Left kidney (tissue), 2 donors: ENCODE results near the gene TBC1D22A. TPM values are rescaled to one million over a fixed set of nuclear protein-coding genes. Genes with fewer than 3 reads are reported as not detected.

Source experiments
- DNase-seq: peaks from one replicate; pipeline ENCODE4 v3.0.0-alpha.2; 2013
- polyA plus RNA-seq: library from polyadenylated mRNA; unstranded; fragments of 120-200 nt; gene quantifications from one replicate; pipeline ENCODE4 v1.2.1, GENCODE V29; 2013; ENCODE audit not compliant: insufficient read length

Gene TBC1D22A
- polyA plus RNA-seq, 1 donor: 15.0 TPM

- DNase-seq: no peak
These were observed 147.0 kb downstream of the TBC1D22A start for GRCh38 chr22:46909237-46910030.

GRCh38 chr22:46910624-46911023 lies 148.2 kb downstream of the TBC1D22A start:
- DNase-seq: no peak

GRCh38 chr22:46911346-46911745 lies 148.9 kb downstream of the TBC1D22A start:
- DNase-seq: no peak

- no peak for DNase-seq
These were observed 150.9 kb downstream of the TBC1D22A start for GRCh38 chr22:46913351-46913750.

- no peak for DNase-seq
These were observed 152.0 kb downstream of the TBC1D22A start for GRCh38 chr22:46914481-46914880.

- no peak for DNase-seq
These were observed 152.8 kb downstream of the TBC1D22A start for GRCh38 chr22:46914916-46915894.

GRCh38 chr22:46915950-46916730 lies 153.7 kb downstream of the TBC1D22A start:
- no peak for DNase-seq

- DNase-seq: no peak
These were observed 154.7 kb downstream of the TBC1D22A start for GRCh38 chr22:46916886-46917770.

GRCh38 chr22:46917771-46918101 lies 155.3 kb downstream of the TBC1D22A start:
- DNase-seq: no peak

GRCh38 chr22:46918197-46918596 lies 155.7 kb downstream of the TBC1D22A start:
- DNase-seq: no peak

- DNase-seq: no peak
These were observed 159.6 kb downstream of the TBC1D22A start for GRCh38 chr22:46922037-46922436.

- DNase-seq: no peak
These were observed 160.9 kb downstream of the TBC1D22A start for GRCh38 chr22:46923394-46923793.

- DNase-seq: no peak
These were observed 163.4 kb downstream of the TBC1D22A start for GRCh38 chr22:46925818-46926217.

GRCh38 chr22:46929046-46929709 lies 166.7 kb downstream of the TBC1D22A start:
- DNase-seq: no peak

GRCh38 chr22:46929710-46930204 lies 167.3 kb downstream of the TBC1D22A start:
- no peak for DNase-seq

- no peak for DNase-seq
These were observed 169.0 kb downstream of the TBC1D22A start for GRCh38 chr22:46931414-46931813.

- no peak for DNase-seq
These were observed 169.4 kb downstream of the TBC1D22A start for GRCh38 chr22:46931881-46932280.

- no peak for DNase-seq
These were observed 170.8 kb downstream of the TBC1D22A start for GRCh38 chr22:46933040-46933930.

- no peak for DNase-seq
These were observed 171.8 kb downstream of the TBC1D22A start for GRCh38 chr22:46934172-46934745.
